ENCODE measurements around the gene TMEM141. TPM values are rescaled to one million over a fixed set of nuclear protein-coding genes. Genes with fewer than 3 reads are reported as not detected.

Gene TMEM141
- 33.5 and 44.6 TPM in 2 replicates for total RNA-seq (2014; rRNA removed; shearing (Covaris generic))

DNA sequence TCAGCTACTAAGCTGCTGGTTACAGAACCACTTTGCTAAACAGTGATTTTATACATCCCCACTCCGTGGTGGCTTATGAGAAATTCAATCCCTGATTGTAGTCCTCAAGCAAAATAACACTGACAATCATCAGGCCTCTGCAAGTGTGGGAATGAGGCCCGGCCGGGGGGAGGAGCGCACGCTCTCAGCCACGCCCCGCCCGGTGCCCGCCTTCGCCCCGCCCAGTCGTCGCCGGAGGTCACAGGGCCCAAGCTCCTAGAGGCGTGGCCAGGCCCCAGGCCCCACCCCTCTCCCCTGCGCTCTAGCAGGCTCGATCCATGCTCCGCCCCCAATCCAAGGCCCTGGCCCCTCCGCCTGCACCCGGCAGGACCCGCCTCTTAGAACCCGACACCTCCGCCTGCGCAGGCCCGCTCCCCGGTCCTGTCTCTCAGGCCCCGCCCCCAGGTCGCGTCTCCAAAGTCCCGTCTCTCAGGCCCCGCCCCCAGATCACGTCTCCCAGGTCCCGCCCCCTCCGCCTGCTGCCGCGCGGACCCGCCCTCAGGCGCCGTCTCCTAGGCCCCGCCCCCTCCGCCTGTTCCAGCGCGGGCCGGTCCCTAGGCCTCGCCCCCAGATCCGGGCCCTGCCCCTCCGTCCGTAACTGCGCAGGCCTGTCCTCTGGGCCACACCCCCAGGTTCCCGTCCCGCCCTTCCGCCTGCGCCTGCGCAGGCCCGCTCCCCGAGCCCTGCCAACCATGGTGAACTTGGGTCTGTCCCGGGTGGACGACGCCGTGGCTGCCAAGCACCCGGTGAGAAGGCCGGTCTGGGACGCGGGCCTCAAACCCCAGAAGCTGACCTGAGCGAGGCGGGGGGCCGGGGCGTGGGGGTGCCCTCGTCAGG is at the start of gene TMEM141:
TSS of gene TMEM141 (plus strand) at position 705 of the 876 bp plus-strand sequence. CDS start at position 732, 27 bp downstream.
- peaks cover 12% of the 10 kb centered on the region for H3K4me1 ChIP-seq (replicated peaks)
- 0 out of 2 replicates have a peak, but pooled peaks cover 4% of the 10 kb centered on the region for H3K27me3 ChIP-seq (replicated peaks)
- H3K4me3 ChIP-seq = peak within 1 kb of the TSS; percentile 52
- peak; percentile 94 to 100 for DNase-seq (ENCODE audit: low read depth in 1 of 2, low spot score in 2 of 2)
- no peaks in the 10 kb centered on the region for H3K9me3 ChIP-seq (replicated peaks)
- peaks cover 7% of the 10 kb centered on the region for H3K36me3 ChIP-seq
- H3K27ac ChIP-seq = no peak within 1 kb of the TSS

DNA sequence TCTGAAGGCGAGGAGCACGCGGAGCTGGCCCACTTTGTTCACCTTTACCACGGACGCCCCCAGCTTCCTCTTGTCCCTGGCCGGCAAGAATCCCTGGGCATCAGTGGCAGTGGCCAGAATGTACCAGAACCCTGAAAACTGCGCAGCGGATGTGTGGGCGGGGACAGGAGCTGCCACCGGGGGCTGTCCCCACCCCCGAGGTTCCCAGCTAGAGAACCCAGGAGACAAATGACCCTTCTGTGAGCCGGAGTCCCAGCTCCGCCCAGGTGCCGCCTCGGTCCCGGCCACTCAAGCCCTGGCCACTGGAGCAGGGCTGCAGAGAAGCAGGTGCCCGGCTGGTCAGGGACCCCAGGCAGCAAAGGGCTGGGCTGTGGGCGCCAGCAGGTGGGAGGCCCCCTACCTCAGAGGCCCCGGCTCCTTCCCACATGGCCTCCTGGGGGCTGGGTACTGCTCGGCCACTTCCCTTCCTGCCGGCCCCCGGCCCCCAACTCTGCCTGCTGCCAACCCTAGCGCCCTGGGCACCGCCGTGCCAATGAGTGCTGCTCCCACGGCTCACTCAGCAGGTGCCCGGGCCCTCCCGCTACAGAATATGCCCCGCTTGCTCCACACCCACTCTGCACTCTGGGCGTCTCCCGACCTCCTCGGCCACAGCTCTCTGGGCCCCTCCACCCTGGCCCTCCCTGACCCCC is 49.1 kb upstream of the TMEM141 start:
- DNase-seq (ENCODE audit: low read depth in 1 of 2, low spot score in 2 of 2) = no peak
- Histone ChIP-seq H3K9me3 (replicated peaks) (no peaks in the 10 kb centered on the region), H3K36me3 (no peaks in the 10 kb centered on the region), H3K4me1 (replicated peaks) (no peaks in the 10 kb centered on the region), H3K27me3 (replicated peaks) (peaks cover 74% of the 10 kb centered on the region), H3K27ac (no peak overlapping the region), H3K4me3 (no peak overlapping the region)

- Histone ChIP-seq H3K9me3 (replicated peaks) (no peaks in the 10 kb centered on the region), H3K27ac (no peak within 1 kb of the TSS), H3K4me1 (replicated peaks) (no peaks in the 10 kb centered on the region), H3K36me3 (no peaks in the 10 kb centered on the region), H3K4me3 (no peak within 1 kb of the TSS), H3K27me3 (replicated peaks) (peaks cover 74% of the 10 kb centered on the region)
- no peak for DNase-seq (ENCODE audit: low read depth in 1 of 2, low spot score in 2 of 2)
These were observed 48.4 kb upstream of the TMEM141 start, which contains the start of gene LCN10 for GRCh38 chr9:136742591-136743391. Gene LCN10 (minus strand): TSS chr9:136742940. CDS start chr9:136742903, 37 bp downstream.

GRCh38 chr9:136743639-136744211 is 47.4 kb upstream of the TMEM141 start:
- H3K9me3 ChIP-seq (replicated peaks) = no peaks in the 10 kb centered on the region
- H3K4me3 ChIP-seq = no peak overlapping the region
- DNase-seq (ENCODE audit: low read depth in 1 of 2, low spot score in 2 of 2) = no peak
- H3K4me1 ChIP-seq (replicated peaks) = no peaks in the 10 kb centered on the region
- no peaks in the 10 kb centered on the region for H3K36me3 ChIP-seq
- no peak overlapping the region for H3K27ac ChIP-seq
- H3K27me3 ChIP-seq (replicated peaks) = peaks cover 69% of the 10 kb centered on the region

DNA sequence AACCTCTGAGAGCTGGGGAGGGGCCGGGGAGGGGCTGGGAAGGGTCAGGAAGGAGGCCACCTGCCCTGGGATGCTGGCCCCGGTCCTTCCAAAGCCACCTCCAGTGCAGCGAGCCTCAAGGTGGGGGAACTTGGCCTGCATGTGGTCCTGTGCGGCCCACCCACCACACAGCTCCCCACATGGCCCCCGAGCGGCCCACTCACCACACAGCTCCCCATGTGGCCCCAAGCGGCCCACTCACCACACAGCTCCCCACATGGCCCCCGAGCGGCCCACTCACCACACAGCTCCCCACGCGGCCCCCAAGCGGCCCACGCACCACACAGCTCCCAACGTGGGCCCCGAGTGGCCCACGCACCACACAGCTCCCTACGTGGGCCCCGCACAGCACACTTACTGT is 46.4 kb upstream of the TMEM141 start:
- Histone ChIP-seq H3K4me1 (replicated peaks) (no peaks in the 10 kb centered on the region), H3K27me3 (replicated peaks) (peaks cover 59% of the 10 kb centered on the region)

DNA sequence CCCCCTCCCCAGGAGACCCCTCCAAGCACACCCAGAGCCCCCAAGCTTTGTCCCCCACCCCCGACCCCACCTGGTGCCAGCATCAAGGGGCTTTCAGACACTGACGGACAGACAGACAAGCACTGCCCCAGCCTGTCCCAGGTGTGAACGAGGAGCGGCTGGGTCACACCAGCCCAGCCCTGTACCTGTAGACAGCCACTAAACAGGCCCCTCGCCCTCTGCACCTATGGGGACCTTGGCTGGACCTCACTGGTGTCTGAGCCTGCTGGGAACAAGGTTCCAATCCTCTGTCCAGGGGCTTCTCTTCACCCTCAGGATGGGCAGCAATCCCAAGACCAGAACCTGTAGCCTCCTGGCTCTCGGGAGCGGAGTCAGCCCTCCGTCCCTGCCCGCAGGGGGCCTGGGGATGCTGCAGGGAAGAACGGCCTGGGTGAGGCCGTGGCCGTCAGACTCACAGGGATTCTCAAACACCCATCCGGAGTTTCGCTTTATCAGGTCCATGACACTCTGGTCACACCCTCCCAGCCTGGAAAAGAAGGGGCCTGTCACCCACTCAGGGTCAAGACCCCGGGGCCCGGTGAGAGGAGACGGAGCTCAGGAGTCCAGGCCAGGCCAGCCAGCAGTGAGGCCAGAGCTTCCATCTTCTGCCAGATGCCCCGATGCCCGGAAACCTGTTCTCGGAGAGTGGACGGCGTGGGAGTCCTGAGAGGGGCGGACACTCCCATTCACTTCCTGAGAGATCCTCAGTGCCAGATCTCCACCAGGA is 45.6 kb upstream of the TMEM141 start:
- Histone ChIP-seq H3K27ac (no peak overlapping the region), H3K4me1 (replicated peaks) (no peaks in the 10 kb centered on the region), H3K9me3 (replicated peaks) (no peaks in the 10 kb centered on the region), H3K36me3 (no peaks in the 10 kb centered on the region), H3K27me3 (replicated peaks) (peaks cover 52% of the 10 kb centered on the region), H3K4me3 (no peak overlapping the region)
- no peak for DNase-seq (ENCODE audit: low read depth in 1 of 2, low spot score in 2 of 2)

More for the DNA sequence above, 46.4 kb upstream of the TMEM141 start:
- H3K9me3 ChIP-seq (replicated peaks) = no peaks in the 10 kb centered on the region
- DNase-seq (ENCODE audit: low read depth in 1 of 2, low spot score in 2 of 2) = no peak
- no peak overlapping the region for H3K4me3 ChIP-seq
- H3K36me3 ChIP-seq = no peaks in the 10 kb centered on the region
- no peak overlapping the region for H3K27ac ChIP-seq

DNA sequence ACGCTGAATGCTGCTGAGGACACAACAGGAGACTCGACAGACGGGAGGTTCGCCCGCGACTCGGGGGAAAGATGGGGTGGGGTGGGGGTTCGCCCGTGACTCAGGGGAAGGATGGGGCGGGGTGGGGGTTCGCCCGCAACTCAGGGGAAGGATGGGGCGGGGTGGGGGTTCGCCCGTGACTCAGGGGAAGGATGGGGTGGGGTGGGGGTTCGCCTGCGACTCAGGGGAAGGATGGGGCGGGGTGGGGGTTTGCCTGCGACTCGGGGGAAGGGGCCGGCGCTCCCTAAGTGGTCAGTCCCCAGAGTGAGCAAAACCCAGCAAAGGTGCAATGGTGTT is 45.0 kb upstream of the TMEM141 start:
- Histone ChIP-seq H3K9me3 (replicated peaks) (no peaks in the 10 kb centered on the region), H3K4me1 (replicated peaks) (no peaks in the 10 kb centered on the region), H3K27me3 (replicated peaks) (peaks cover 46% of the 10 kb centered on the region), H3K27ac (no peak overlapping the region), H3K4me3 (no peak overlapping the region), H3K36me3 (no peaks in the 10 kb centered on the region)
- DNase-seq (ENCODE audit: low read depth in 1 of 2, low spot score in 2 of 2) = no peak

DNA sequence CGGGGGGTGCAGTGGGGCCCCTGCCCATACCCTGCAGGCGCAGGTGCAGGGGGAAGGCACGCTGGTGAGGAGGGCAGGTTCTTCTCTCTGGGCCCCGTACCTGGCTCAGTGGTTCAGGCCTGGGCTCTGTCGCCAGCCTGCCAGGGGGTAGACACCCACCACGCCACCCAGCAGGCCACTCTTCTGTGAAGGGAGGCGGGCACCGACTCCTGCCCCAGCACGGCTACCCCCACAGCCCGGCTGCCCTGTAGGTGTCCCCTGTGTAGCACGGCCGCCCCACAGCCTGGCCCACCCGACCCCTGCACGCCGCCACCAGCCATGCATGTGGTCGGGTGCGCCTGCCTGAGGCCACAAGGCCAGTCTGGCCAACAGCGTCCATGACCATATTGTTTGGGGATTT is 44.5 kb upstream of the TMEM141 start:
- Histone ChIP-seq H3K36me3 (no peaks in the 10 kb centered on the region), H3K27ac (no peak overlapping the region), H3K9me3 (replicated peaks) (peaks cover 2% of the 10 kb centered on the region; the same call in 1 of the 2 replicates), H3K4me1 (replicated peaks) (no peaks in the 10 kb centered on the region), H3K27me3 (replicated peaks) (peaks cover 41% of the 10 kb centered on the region), H3K4me3 (no peak overlapping the region)
- no peak for DNase-seq (ENCODE audit: low read depth in 1 of 2, low spot score in 2 of 2)

GRCh38 chr9:136747161-136748060 is 43.7 kb upstream of the TMEM141 start:
- no peak overlapping the region for H3K27ac ChIP-seq
- H3K4me1 ChIP-seq (replicated peaks) = no peaks in the 10 kb centered on the region
- H3K27me3 ChIP-seq (replicated peaks) = peaks cover 34% of the 10 kb centered on the region
- H3K36me3 ChIP-seq = no peaks in the 10 kb centered on the region
- H3K9me3 ChIP-seq (replicated peaks) = peaks cover 6% of the 10 kb centered on the region; the same call in 1 of the 2 replicates
- DNase-seq (ENCODE audit: low read depth in 1 of 2, low spot score in 2 of 2) = no peak
- H3K4me3 ChIP-seq = no peak overlapping the region

- Histone ChIP-seq H3K4me3 (no peak within 1 kb of the TSS), H3K27ac (no peak within 1 kb of the TSS), H3K4me1 (replicated peaks) (no peaks in the 10 kb centered on the region), H3K9me3 (replicated peaks) (peaks cover 6% of the 10 kb centered on the region; the same call in 1 of the 2 replicates), H3K27me3 (replicated peaks) (peaks cover 26% of the 10 kb centered on the region), H3K36me3 (no peaks in the 10 kb centered on the region)
- no peak for DNase-seq (ENCODE audit: low read depth in 1 of 2, low spot score in 2 of 2)
These were observed 42.9 kb upstream of the TMEM141 start, which contains the start of gene LCN6 for GRCh38 chr9:136748201-136748600. Gene LCN6 (minus strand): TSS chr9:136748525. CDS start chr9:136748483, 42 bp downstream.

- Histone ChIP-seq H3K36me3 (no peaks in the 10 kb centered on the region), H3K4me3 (no peak overlapping the region), H3K27me3 (replicated peaks) (peaks cover 19% of the 10 kb centered on the region), H3K9me3 (replicated peaks) (peaks cover 6% of the 10 kb centered on the region; the same call in 1 of the 2 replicates), H3K4me1 (replicated peaks) (no peaks in the 10 kb centered on the region), H3K27ac (no peak overlapping the region)
- DNase-seq (ENCODE audit: low read depth in 1 of 2, low spot score in 2 of 2) = no peak
These were observed 42.2 kb upstream of the TMEM141 start for GRCh38 chr9:136748666-136749611.
